HG03575 (cell line): ENCODE measurements around the gene HIBADH.

ENCODE experiments used
- ATAC-seq: cut with Tn5 transposase; IDR thresholded peaks from one replicate; pipeline ENCODE4 v1.9.1; 2021; ENCODE audit not compliant: unreplicated experiment, insufficient number of reproducible peaks, low FRiP score; ENCODE audit errors: extremely low read depth

HIBADH gene

GRCh38 chr7:27662490-27663205 lies at the start of gene HIBADH:
TSS of gene HIBADH (minus strand) at chr7:27662883. CDS start at chr7:27662788, 95 bp downstream.
- peak; percentile 98 for ATAC-seq

- no peak for ATAC-seq
Measured at GRCh38 chr7:27712217-27712616, 49.5 kb upstream of the HIBADH start.

- no peak for ATAC-seq
Measured at GRCh38 chr7:27709137-27710075, 46.7 kb upstream of the HIBADH start.

- no peak for ATAC-seq
Measured at GRCh38 chr7:27708485-27708884, 45.8 kb upstream of the HIBADH start.

- ATAC-seq = no peak
Measured at GRCh38 chr7:27705200-27705594, 42.5 kb upstream of the HIBADH start.

- no peak for ATAC-seq
Measured at GRCh38 chr7:27704422-27705199, 41.9 kb upstream of the HIBADH start.

GRCh38 chr7:27703181-27703580 lies 40.5 kb upstream of the HIBADH start:
- no peak for ATAC-seq

GRCh38 chr7:27700501-27700900 lies 37.8 kb upstream of the HIBADH start:
- ATAC-seq = no peak

- ATAC-seq = no peak
Measured at GRCh38 chr7:27699751-27700150, 37.1 kb upstream of the HIBADH start.

- no peak for ATAC-seq
Measured at GRCh38 chr7:27697861-27698430, 35.3 kb upstream of the HIBADH start.

GRCh38 chr7:27695096-27695495 lies 32.4 kb upstream of the HIBADH start:
- no peak for ATAC-seq

GRCh38 chr7:27693794-27694193 lies 31.1 kb upstream of the HIBADH start:
- no peak for ATAC-seq

- ATAC-seq = no peak
Measured at GRCh38 chr7:27690649-27691048, 28.0 kb upstream of the HIBADH start.

GRCh38 chr7:27689591-27690164 lies 27.0 kb upstream of the HIBADH start:
- no peak for ATAC-seq

GRCh38 chr7:27689150-27689549 lies 26.5 kb upstream of the HIBADH start:
- no peak for ATAC-seq

GRCh38 chr7:27688646-27689045 lies 26.0 kb upstream of the HIBADH start:
- ATAC-seq = no peak

- no peak for ATAC-seq
Measured at GRCh38 chr7:27688056-27688455, 25.4 kb upstream of the HIBADH start.

- no peak for ATAC-seq
Measured at GRCh38 chr7:27686315-27686714, 23.6 kb upstream of the HIBADH start.

- ATAC-seq = no peak
Measured at GRCh38 chr7:27685893-27686292, 23.2 kb upstream of the HIBADH start.
